SJSA1 (cell line): ENCODE data around the gene ARSG. TPM values are rescaled to one million over a fixed set of nuclear protein-coding genes. Genes with fewer than 3 reads are reported as not detected.

Experiments used
- DNase-seq, 2 experiments: peaks; one replicate each; pipeline ENCODE4 v3.0.0-alpha.2; 2015 to 2020; ENCODE audit warnings: low spot score in 2 of 2, low read depth in 1 of 2
- H3K27ac ChIP-seq: fragments of 250-450 bp; sonication (Bioruptor Pico); 2 replicates; pipeline ENCODE4 v1.5.1; 2020; ENCODE audit warnings: mild to moderate bottlenecking, moderate library complexity
- H3K27me3 ChIP-seq: fragments of 250-450 bp; sonication (Bioruptor Pico); replicated peaks from 2 replicates; pipeline ENCODE4 v1.5.1; 2020; ENCODE audit warnings: mild to moderate bottlenecking, moderate library complexity
- H3K36me3 ChIP-seq: fragments of 250-450 bp; sonication (Bioruptor Pico); 2 replicates; pipeline ENCODE4 v1.5.1; 2020; ENCODE audit warnings: mild to moderate bottlenecking
- H3K4me1 ChIP-seq: fragments of 250-450 bp; sonication (Bioruptor Pico); replicated peaks from 2 replicates; pipeline ENCODE4 v1.6.1; 2021; ENCODE audit warnings: mild to moderate bottlenecking
- H3K4me3 ChIP-seq: fragments of 250-450 bp; sonication (Bioruptor Pico); 2 replicates; pipeline ENCODE4 v1.5.1; 2020; ENCODE audit warnings: mild to moderate bottlenecking
- H3K9me3 ChIP-seq: fragments of 250-450 bp; sonication (Bioruptor Pico); replicated peaks from 2 replicates; pipeline ENCODE4 v1.5.1; 2020; ENCODE audit warnings: mild to moderate bottlenecking
- total RNA-seq: library from RNA; depleted of rRNA; stranded (reverse); fragments of >200 nt; shearing (Covaris generic); gene quantifications from 2 replicates; pipeline ENCODE4 v1.2.3, GENCODE V29; 2014

The ARSG gene
- total RNA-seq, 1 experiment from 2014 or later: not detected

- peaks cover 65% of the 10 kb centered on the region for H3K27me3 ChIP-seq
- peaks cover 20% of the 10 kb centered on the region for H3K4me1 ChIP-seq
- 0 out of 2 replicates have a peak, but pooled peaks cover 4% of the 10 kb centered on the region for H3K9me3 ChIP-seq
- peak; percentile 53 to 61 for DNase-seq
- H3K4me3 ChIP-seq: peak overlapping the region; percentile 36
- no peak overlapping the region for H3K27ac ChIP-seq
- H3K36me3 ChIP-seq: no peaks in the 10 kb centered on the region
Observed at GRCh38 chr17:68291836-68292688, 767 bp downstream of the ARSG start.

- Histone ChIP-seq H3K4me3 (no peak overlapping the region), H3K4me1 (peaks cover 20% of the 10 kb centered on the region), H3K9me3 (0 out of 2 replicates have a peak, but pooled peaks cover 4% of the 10 kb centered on the region), H3K27me3 (peaks cover 60% of the 10 kb centered on the region), H3K36me3 (no peaks in the 10 kb centered on the region), H3K27ac (no peak overlapping the region)
- DNase-seq: no peak
Observed at GRCh38 chr17:68292689-68293040, 1.4 kb downstream of the ARSG start.

- Histone ChIP-seq H3K4me3 (no peak overlapping the region), H3K9me3 (0 out of 2 replicates have a peak, but pooled peaks cover 4% of the 10 kb centered on the region), H3K4me1 (peaks cover 20% of the 10 kb centered on the region), H3K27me3 (peaks cover 55% of the 10 kb centered on the region), H3K36me3 (no peaks in the 10 kb centered on the region), H3K27ac (no peak overlapping the region)
- no peak for DNase-seq
Observed at GRCh38 chr17:68293490-68294195, 2.3 kb downstream of the ARSG start.

GRCh38 chr17:68294196-68294555 lies 2.9 kb downstream of the ARSG start:
- DNase-seq: no peak
- no peak overlapping the region for H3K27ac ChIP-seq
- no peaks in the 10 kb centered on the region for H3K36me3 ChIP-seq
- 0 out of 2 replicates have a peak, but pooled peaks cover 4% of the 10 kb centered on the region for H3K9me3 ChIP-seq
- H3K4me3 ChIP-seq: no peak overlapping the region
- H3K4me1 ChIP-seq: peaks cover 20% of the 10 kb centered on the region
- peaks cover 49% of the 10 kb centered on the region for H3K27me3 ChIP-seq

GRCh38 chr17:68294617-68295016 lies 3.3 kb downstream of the ARSG start:
- H3K27ac ChIP-seq: no peak overlapping the region
- DNase-seq: no peak

GRCh38 chr17:68295086-68295485 lies 3.8 kb downstream of the ARSG start:
- Histone ChIP-seq H3K9me3 (0 out of 2 replicates have a peak, but pooled peaks cover 4% of the 10 kb centered on the region), H3K4me3 (no peak overlapping the region), H3K27ac (no peak overlapping the region), H3K36me3 (no peaks in the 10 kb centered on the region), H3K27me3 (peaks cover 40% of the 10 kb centered on the region), H3K4me1 (peaks cover 20% of the 10 kb centered on the region)
- DNase-seq: no peak

More at GRCh38 chr17:68294617-68295016, 3.3 kb downstream of the ARSG start:
- Histone ChIP-seq H3K4me3 (no peak overlapping the region), H3K36me3 (no peaks in the 10 kb centered on the region), H3K27me3 (peaks cover 45% of the 10 kb centered on the region), H3K9me3 (0 out of 2 replicates have a peak, but pooled peaks cover 4% of the 10 kb centered on the region), H3K4me1 (peaks cover 20% of the 10 kb centered on the region)

GRCh38 chr17:68296217-68297191 lies 5.2 kb downstream of the ARSG start:
- no peak for DNase-seq

GRCh38 chr17:68297195-68297594 lies 5.9 kb downstream of the ARSG start:
- Histone ChIP-seq H3K36me3 (no peaks in the 10 kb centered on the region), H3K4me1 (peaks cover under 1% of the 10 kb centered on the region), H3K27ac (no peak overlapping the region), H3K4me3 (no peak overlapping the region), H3K27me3 (peaks cover 26% of the 10 kb centered on the region), H3K9me3 (no peaks in the 10 kb centered on the region)
- no peak for DNase-seq

More at GRCh38 chr17:68296217-68297191, 5.2 kb downstream of the ARSG start:
- Histone ChIP-seq H3K9me3 (0 out of 2 replicates have a peak, but pooled peaks cover 3% of the 10 kb centered on the region), H3K27me3 (peaks cover 28% of the 10 kb centered on the region), H3K36me3 (no peaks in the 10 kb centered on the region), H3K4me1 (peaks cover 8% of the 10 kb centered on the region), H3K4me3 (no peak overlapping the region), H3K27ac (no peak overlapping the region)

- Histone ChIP-seq H3K27me3 (peaks cover 13% of the 10 kb centered on the region), H3K36me3 (no peaks in the 10 kb centered on the region), H3K9me3 (no peaks in the 10 kb centered on the region), H3K4me3 (no peak overlapping the region), H3K4me1 (no peaks in the 10 kb centered on the region), H3K27ac (no peak overlapping the region)
- DNase-seq: no peak
Observed at GRCh38 chr17:68298601-68299000, 7.3 kb downstream of the ARSG start.

- Histone ChIP-seq H3K36me3 (no peaks in the 10 kb centered on the region), H3K27me3 (peaks cover 7% of the 10 kb centered on the region; the same call in 1 of the 2 replicates), H3K4me3 (no peak overlapping the region), H3K4me1 (no peaks in the 10 kb centered on the region), H3K27ac (no peak overlapping the region), H3K9me3 (no peaks in the 10 kb centered on the region)
- DNase-seq: no peak
Observed at GRCh38 chr17:68299817-68300216, 8.5 kb downstream of the ARSG start.

- no peaks in the 10 kb centered on the region for H3K9me3 ChIP-seq
- H3K4me3 ChIP-seq: no peak overlapping the region
- H3K27me3 ChIP-seq: peaks cover 7% of the 10 kb centered on the region; the same call in 1 of the 2 replicates
- H3K27ac ChIP-seq: no peak overlapping the region
- no peaks in the 10 kb centered on the region for H3K36me3 ChIP-seq
- no peak for DNase-seq
- H3K4me1 ChIP-seq: no peaks in the 10 kb centered on the region
Observed at GRCh38 chr17:68301438-68301959, 10.2 kb downstream of the ARSG start.

GRCh38 chr17:68302066-68302564 lies 10.8 kb downstream of the ARSG start:
- no peaks in the 10 kb centered on the region for H3K9me3 ChIP-seq
- H3K4me1 ChIP-seq: no peaks in the 10 kb centered on the region
- H3K27me3 ChIP-seq: peaks cover 7% of the 10 kb centered on the region; the same call in 1 of the 2 replicates
- no peaks in the 10 kb centered on the region for H3K36me3 ChIP-seq
- no peak for DNase-seq
- H3K4me3 ChIP-seq: no peak overlapping the region
- no peak overlapping the region for H3K27ac ChIP-seq

- Histone ChIP-seq H3K9me3 (no peaks in the 10 kb centered on the region), H3K36me3 (no peaks in the 10 kb centered on the region), H3K4me1 (no peaks in the 10 kb centered on the region), H3K27ac (no peak overlapping the region), H3K4me3 (no peak overlapping the region), H3K27me3 (peaks cover 7% of the 10 kb centered on the region; the same call in 1 of the 2 replicates)
- no peak for DNase-seq
Observed at GRCh38 chr17:68302666-68303065, 11.4 kb downstream of the ARSG start.
